ENCODE results near the gene SLC26A4.

SLC26A4 gene

GRCh38 chr7:107712025-107712424 is 51.4 kb downstream of the SLC26A4 start:
- TF ChIP-seq, protein P1, sequence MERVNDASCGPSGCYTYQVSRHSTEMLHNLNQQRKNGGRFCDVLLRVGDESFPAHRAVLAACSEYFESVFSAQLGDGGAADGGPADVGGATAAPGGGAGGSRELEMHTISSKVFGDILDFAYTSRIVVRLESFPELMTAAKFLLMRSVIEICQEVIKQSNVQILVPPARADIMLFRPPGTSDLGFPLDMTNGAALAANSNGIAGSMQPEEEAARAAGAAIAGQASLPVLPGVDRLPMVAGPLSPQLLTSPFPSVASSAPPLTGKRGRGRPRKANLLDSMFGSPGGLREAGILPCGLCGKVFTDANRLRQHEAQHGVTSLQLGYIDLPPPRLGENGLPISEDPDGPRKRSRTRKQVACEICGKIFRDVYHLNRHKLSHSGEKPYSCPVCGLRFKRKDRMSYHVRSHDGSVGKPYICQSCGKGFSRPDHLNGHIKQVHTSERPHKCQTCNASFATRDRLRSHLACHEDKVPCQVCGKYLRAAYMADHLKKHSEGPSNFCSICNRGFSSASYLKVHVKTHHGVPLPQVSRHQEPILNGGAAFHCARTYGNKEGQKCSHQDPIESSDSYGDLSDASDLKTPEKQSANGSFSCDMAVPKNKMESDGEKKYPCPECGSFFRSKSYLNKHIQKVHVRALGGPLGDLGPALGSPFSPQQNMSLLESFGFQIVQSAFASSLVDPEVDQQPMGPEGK (CRISPR knock-in tag; IDR thresholded peaks at IDR 0.05; ENCODE audit: borderline replicate concordance): no peak
- no peak for TF ChIP-seq ZNF70 (CRISPR knock-in tag; IDR thresholded peaks at IDR 0.05)
- no peak for TF ChIP-seq GLIS3 (CRISPR knock-in tag; IDR thresholded peaks at IDR 0.05)
- no peak for TF ChIP-seq CSDC2 (CRISPR knock-in tag; IDR thresholded peaks at IDR 0.05)
- no peak for ATAC-seq

- no peak for ATAC-seq
- TF ChIP-seq GLIS3 (CRISPR knock-in tag; IDR thresholded peaks at IDR 0.05): no peak
- no peak for TF ChIP-seq SNAI2 (CRISPR knock-in tag; IDR thresholded peaks at IDR 0.05)
- TF ChIP-seq RARB (CRISPR knock-in tag; IDR thresholded peaks at IDR 0.05): no peak
- TF ChIP-seq, protein P1 (CRISPR knock-in tag; IDR thresholded peaks at IDR 0.05; ENCODE audit: borderline replicate concordance): no peak
- no peak for TF ChIP-seq TSHZ2 (CRISPR knock-in tag; IDR thresholded peaks at IDR 0.05)
- TF ChIP-seq ARNTL (CRISPR knock-in tag; IDR thresholded peaks at IDR 0.05; ENCODE audit: borderline replicate concordance, low read depth): no peak
- no peak for TF ChIP-seq ZFP3 (CRISPR knock-in tag; IDR thresholded peaks at IDR 0.05)
- no peak for TF ChIP-seq ZNF8 (CRISPR knock-in tag; IDR thresholded peaks at IDR 0.05)
- no peak for TF ChIP-seq ESRRG (CRISPR knock-in tag; IDR thresholded peaks at IDR 0.05)
- no peak for TF ChIP-seq TOX (CRISPR knock-in tag; IDR thresholded peaks at IDR 0.05; ENCODE audit: borderline replicate concordance)
- no peak for TF ChIP-seq ZNF70 (CRISPR knock-in tag; IDR thresholded peaks at IDR 0.05)
- no peak for TF ChIP-seq BACH2 (CRISPR knock-in tag; IDR thresholded peaks at IDR 0.05; ENCODE audit: borderline replicate concordance)
- TF ChIP-seq ZFP30 (CRISPR knock-in tag; IDR thresholded peaks at IDR 0.05): no peak
- no peak for TF ChIP-seq CSDC2 (CRISPR knock-in tag; IDR thresholded peaks at IDR 0.05)
- TF ChIP-seq, protein P2, sequence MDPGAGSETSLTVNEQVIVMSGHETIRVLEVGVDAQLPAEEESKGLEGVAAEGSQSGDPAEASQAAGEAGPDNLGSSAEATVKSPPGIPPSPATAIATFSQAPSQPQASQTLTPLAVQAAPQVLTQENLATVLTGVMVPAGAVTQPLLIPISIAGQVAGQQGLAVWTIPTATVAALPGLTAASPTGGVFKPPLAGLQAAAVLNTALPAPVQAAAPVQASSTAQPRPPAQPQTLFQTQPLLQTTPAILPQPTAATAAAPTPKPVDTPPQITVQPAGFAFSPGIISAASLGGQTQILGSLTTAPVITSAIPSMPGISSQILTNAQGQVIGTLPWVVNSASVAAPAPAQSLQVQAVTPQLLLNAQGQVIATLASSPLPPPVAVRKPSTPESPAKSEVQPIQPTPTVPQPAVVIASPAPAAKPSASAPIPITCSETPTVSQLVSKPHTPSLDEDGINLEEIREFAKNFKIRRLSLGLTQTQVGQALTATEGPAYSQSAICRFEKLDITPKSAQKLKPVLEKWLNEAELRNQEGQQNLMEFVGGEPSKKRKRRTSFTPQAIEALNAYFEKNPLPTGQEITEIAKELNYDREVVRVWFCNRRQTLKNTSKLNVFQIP (CRISPR knock-in tag; IDR thresholded peaks at IDR 0.05; ENCODE audit: borderline replicate concordance, low read depth): no peak
- TF ChIP-seq OSR1 (CRISPR knock-in tag; IDR thresholded peaks at IDR 0.05): no peak
- TF ChIP-seq, protein P3, sequence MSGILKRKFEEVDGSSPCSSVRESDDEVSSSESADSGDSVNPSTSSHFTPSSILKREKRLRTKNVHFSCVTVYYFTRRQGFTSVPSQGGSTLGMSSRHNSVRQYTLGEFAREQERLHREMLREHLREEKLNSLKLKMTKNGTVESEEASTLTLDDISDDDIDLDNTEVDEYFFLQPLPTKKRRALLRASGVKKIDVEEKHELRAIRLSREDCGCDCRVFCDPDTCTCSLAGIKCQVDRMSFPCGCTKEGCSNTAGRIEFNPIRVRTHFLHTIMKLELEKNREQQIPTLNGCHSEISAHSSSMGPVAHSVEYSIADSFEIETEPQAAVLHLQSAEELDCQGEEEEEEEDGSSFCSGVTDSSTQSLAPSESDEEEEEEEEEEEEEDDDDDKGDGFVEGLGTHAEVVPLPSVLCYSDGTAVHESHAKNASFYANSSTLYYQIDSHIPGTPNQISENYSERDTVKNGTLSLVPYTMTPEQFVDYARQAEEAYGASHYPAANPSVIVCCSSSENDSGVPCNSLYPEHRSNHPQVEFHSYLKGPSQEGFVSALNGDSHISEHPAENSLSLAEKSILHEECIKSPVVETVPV (CRISPR knock-in tag; IDR thresholded peaks at IDR 0.05): no peak
- TF ChIP-seq PPARA (CRISPR knock-in tag; IDR thresholded peaks at IDR 0.05; ENCODE audit: borderline replicate concordance): no peak
- no peak for TF ChIP-seq ZC3H10 (CRISPR knock-in tag; IDR thresholded peaks at IDR 0.05)
- no peak for TF ChIP-seq TCF4 (CRISPR knock-in tag; IDR thresholded peaks at IDR 0.05; ENCODE audit: borderline replicate concordance)
Observed at GRCh38 chr7:107712896-107713295, 52.3 kb downstream of the SLC26A4 start.

- ATAC-seq: peak; percentile 33; the same call in 1 of the 3 replicates
- TF ChIP-seq, protein P1 (CRISPR knock-in tag; IDR thresholded peaks at IDR 0.05; ENCODE audit: borderline replicate concordance): no peak
- no peak for TF ChIP-seq ESRRG (CRISPR knock-in tag; IDR thresholded peaks at IDR 0.05)
- TF ChIP-seq GLIS3 (CRISPR knock-in tag; IDR thresholded peaks at IDR 0.05): no peak
- no peak for TF ChIP-seq RARB (CRISPR knock-in tag; IDR thresholded peaks at IDR 0.05)
- TF ChIP-seq CSDC2 (CRISPR knock-in tag; IDR thresholded peaks at IDR 0.05): no peak
- TF ChIP-seq ZNF8 (CRISPR knock-in tag; IDR thresholded peaks at IDR 0.05): no peak
- TF ChIP-seq CREB5 (CRISPR knock-in tag; IDR thresholded peaks at IDR 0.05; ENCODE audit: low read depth): no peak
- no peak for TF ChIP-seq SNAI2 (CRISPR knock-in tag; IDR thresholded peaks at IDR 0.05)
- no peak for TF ChIP-seq TSHZ2 (CRISPR knock-in tag; IDR thresholded peaks at IDR 0.05)
- no peak for TF ChIP-seq ZNF70 (CRISPR knock-in tag; IDR thresholded peaks at IDR 0.05)
Observed at GRCh38 chr7:107715531-107715930, 54.9 kb downstream of the SLC26A4 start.

Data from SK-N-SH treated with all-trans-retinoic acid at 6 μM for 48 hours (cell line).